Glutamatergic neuron (in vitro differentiated cells): ENCODE results near the gene SFXN1. TPM values are rescaled to one million over a fixed set of nuclear protein-coding genes. Genes with fewer than 3 reads are reported as not detected.

ENCODE experiments used
- DNase-seq: peaks from one replicate; pipeline ENCODE4 v3.0.0; 2022
- H3K27ac Mint-ChIP-seq: one replicate; pipeline ENCODE4 v1.8.0; 2020; ENCODE audit warnings: mild to moderate bottlenecking, mixed read lengths, inconsistent platforms; ENCODE audit not compliant: unreplicated experiment
- H3K27me3 Mint-ChIP-seq: one replicate; pipeline ENCODE4 v1.8.0; 2020; ENCODE audit warnings: mild to moderate bottlenecking, moderate library complexity, mixed read lengths, inconsistent platforms; ENCODE audit not compliant: unreplicated experiment
- H3K36me3 Mint-ChIP-seq: one replicate; pipeline ENCODE4 v1.8.0; 2020; ENCODE audit warnings: mild to moderate bottlenecking, mixed read lengths, inconsistent platforms; ENCODE audit not compliant: unreplicated experiment
- H3K4me1 Mint-ChIP-seq: one replicate; pipeline ENCODE4 v1.8.0; 2020; ENCODE audit warnings: mild to moderate bottlenecking, low read depth, mixed read lengths, inconsistent platforms; ENCODE audit not compliant: unreplicated experiment
- H3K4me3 Mint-ChIP-seq: one replicate; pipeline ENCODE4 v1.8.0; 2020; ENCODE audit warnings: mild to moderate bottlenecking, mixed read lengths, inconsistent platforms; ENCODE audit not compliant: unreplicated experiment
- H3K9me3 Mint-ChIP-seq: one replicate; pipeline ENCODE4 v1.8.0; 2020; ENCODE audit warnings: mild to moderate bottlenecking, moderate library complexity, mixed read lengths, inconsistent platforms; ENCODE audit not compliant: unreplicated experiment
- total RNA-seq: library from RNA; stranded (reverse); fragmentation: NEBNext Ultra II Directional; extraction: Animal tissue kit (Norgen Biotek cat#: 25700); gene quantifications from one replicate; pipeline ENCODE4 v1.2.1, GENCODE V29; 2021; ENCODE audit not compliant: unreplicated experiment
- TF ChIP-seq, protein P1 (sequence below): fragments of 200-600 bp; sonication (generic); IDR thresholded peaks from one replicate; pipeline ENCODE4 v1.5.0; 2021; ENCODE audit not compliant: partially characterized antibody, unreplicated experiment

The SFXN1 gene
- total RNA-seq, 1 donor from 2014 or later = 67.7 TPM

DNA sequence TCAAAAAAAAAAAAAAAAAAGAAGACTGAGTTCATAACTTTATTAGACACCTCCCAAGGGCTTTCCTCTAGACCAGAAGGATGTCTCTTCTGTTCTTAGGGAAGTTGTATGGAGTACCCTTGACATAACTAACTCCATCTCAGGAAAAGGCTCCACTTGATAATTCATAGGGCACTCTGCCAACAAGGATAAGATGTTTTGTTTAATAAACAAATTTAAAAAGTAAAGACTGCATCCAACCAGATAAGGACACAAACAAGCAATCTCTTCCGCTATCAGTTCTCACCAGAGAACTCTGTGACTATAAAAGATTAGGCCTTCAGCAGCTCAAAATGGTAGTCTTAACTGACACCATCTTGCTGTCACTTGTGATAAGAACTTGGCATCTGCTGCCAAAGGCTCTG lies 65.8 kb downstream of the SFXN1 start:
- H3K9me3 Mint-ChIP-seq = peaks cover 3% of the 10 kb centered on the region
- peaks cover 2% of the 10 kb centered on the region for H3K27me3 Mint-ChIP-seq
- H3K4me1 Mint-ChIP-seq = no peaks in the 10 kb centered on the region

DNA sequence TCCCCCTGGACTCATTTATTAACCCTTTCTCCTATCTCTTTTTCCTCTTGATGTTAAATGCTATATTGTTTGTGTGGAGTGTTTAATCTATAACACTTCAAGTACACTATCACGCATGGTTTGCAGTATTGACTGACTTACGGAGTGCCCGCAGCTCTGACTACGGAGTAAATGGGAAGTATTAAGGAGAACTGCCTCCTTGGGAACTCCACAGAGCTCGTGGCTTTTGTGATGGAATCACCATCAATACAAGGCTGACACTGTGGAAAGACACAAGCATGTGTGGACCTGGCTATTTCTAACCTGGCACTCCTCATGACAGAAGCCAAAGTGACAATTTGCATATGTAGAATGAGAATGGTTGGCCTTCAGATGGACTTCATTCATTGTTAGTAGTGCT lies 66.2 kb downstream of the SFXN1 start:
- no peak for DNase-seq

More for the DNA sequence above, 65.8 kb downstream of the SFXN1 start:
- no peak for DNase-seq
- Mint-ChIP-seq H3K4me3 (no peak overlapping the region), H3K36me3 (no peaks in the 10 kb centered on the region), H3K27ac (no peak overlapping the region)
- TF ChIP-seq, protein P1, sequence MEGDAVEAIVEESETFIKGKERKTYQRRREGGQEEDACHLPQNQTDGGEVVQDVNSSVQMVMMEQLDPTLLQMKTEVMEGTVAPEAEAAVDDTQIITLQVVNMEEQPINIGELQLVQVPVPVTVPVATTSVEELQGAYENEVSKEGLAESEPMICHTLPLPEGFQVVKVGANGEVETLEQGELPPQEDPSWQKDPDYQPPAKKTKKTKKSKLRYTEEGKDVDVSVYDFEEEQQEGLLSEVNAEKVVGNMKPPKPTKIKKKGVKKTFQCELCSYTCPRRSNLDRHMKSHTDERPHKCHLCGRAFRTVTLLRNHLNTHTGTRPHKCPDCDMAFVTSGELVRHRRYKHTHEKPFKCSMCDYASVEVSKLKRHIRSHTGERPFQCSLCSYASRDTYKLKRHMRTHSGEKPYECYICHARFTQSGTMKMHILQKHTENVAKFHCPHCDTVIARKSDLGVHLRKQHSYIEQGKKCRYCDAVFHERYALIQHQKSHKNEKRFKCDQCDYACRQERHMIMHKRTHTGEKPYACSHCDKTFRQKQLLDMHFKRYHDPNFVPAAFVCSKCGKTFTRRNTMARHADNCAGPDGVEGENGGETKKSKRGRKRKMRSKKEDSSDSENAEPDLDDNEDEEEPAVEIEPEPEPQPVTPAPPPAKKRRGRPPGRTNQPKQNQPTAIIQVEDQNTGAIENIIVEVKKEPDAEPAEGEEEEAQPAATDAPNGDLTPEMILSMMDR = no peak

DNA sequence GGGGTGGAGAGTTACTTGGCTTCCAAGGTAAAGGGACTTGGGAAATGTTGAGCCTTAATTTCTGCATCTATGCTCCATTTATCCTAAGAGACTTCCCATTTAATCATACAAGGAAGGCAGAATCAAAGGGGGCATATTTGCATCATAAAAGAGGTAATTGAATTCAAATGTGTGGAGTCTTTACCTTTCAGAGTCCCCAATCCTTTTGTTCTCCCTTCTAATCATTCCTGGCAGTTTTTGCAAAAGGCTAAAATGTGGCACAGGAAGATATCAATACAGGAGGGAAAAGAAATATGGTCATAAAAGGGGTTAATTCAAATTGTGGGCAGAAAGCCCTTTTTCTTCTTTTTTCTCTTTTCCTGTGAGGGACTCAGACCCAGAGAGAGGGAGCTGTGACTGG lies 69.5 kb downstream of the SFXN1 start:
- Mint-ChIP-seq H3K4me3 (no peak overlapping the region), H3K9me3 (peaks cover 3% of the 10 kb centered on the region), H3K4me1 (no peaks in the 10 kb centered on the region), H3K27me3 (peaks cover 2% of the 10 kb centered on the region), H3K27ac (no peak overlapping the region), H3K36me3 (no peaks in the 10 kb centered on the region)
- TF ChIP-seq, protein P1 = no peak
- DNase-seq = no peak

More for the DNA sequence above, 66.2 kb downstream of the SFXN1 start:
- H3K27ac Mint-ChIP-seq = no peak overlapping the region
- TF ChIP-seq, protein P1 = no peak
- no peaks in the 10 kb centered on the region for H3K4me1 Mint-ChIP-seq
- H3K36me3 Mint-ChIP-seq = no peaks in the 10 kb centered on the region
- peaks cover 2% of the 10 kb centered on the region for H3K27me3 Mint-ChIP-seq
- peaks cover 3% of the 10 kb centered on the region for H3K9me3 Mint-ChIP-seq
- H3K4me3 Mint-ChIP-seq = no peak overlapping the region

DNA sequence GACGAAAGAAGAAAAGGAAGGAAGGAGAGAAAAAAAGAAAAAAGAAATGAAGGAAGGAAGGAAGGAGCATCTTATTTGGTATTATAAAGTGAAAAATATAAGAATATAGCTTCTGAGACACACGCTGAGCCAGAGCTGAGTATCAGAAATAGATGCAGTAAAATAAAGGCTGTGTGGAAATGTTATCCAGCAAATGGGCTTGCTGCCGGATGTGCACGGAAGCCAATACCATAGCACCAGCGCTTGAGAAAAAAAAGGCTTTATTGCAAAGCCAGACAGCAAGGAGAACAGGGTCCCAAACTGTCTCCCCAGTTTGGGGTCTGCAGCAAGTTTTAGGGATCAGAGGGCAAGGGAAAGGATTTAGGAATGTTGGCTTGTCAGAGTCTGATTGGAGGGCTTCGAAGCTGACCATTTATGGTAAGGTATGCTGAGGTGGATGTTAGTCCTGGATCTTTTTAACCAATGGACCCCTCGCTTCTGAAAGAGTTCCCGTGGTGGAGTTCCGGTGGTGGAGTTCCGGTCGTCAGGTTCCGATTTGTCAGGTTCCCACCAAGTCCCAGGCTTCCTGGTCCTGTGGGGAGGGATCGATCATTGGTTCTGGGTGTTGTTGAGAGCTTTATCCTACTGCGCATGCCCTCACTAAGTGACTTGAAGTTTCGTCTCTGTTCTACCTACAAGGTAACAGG lies 70.4 kb downstream of the SFXN1 start:
- TF ChIP-seq, protein P1 = no peak
- H3K36me3 Mint-ChIP-seq = no peaks in the 10 kb centered on the region
- no peak overlapping the region for H3K4me3 Mint-ChIP-seq
- peaks cover 2% of the 10 kb centered on the region for H3K27me3 Mint-ChIP-seq
- H3K9me3 Mint-ChIP-seq = peaks cover 3% of the 10 kb centered on the region
- H3K4me1 Mint-ChIP-seq = no peaks in the 10 kb centered on the region
- no peak for DNase-seq
- H3K27ac Mint-ChIP-seq = no peak overlapping the region

DNA sequence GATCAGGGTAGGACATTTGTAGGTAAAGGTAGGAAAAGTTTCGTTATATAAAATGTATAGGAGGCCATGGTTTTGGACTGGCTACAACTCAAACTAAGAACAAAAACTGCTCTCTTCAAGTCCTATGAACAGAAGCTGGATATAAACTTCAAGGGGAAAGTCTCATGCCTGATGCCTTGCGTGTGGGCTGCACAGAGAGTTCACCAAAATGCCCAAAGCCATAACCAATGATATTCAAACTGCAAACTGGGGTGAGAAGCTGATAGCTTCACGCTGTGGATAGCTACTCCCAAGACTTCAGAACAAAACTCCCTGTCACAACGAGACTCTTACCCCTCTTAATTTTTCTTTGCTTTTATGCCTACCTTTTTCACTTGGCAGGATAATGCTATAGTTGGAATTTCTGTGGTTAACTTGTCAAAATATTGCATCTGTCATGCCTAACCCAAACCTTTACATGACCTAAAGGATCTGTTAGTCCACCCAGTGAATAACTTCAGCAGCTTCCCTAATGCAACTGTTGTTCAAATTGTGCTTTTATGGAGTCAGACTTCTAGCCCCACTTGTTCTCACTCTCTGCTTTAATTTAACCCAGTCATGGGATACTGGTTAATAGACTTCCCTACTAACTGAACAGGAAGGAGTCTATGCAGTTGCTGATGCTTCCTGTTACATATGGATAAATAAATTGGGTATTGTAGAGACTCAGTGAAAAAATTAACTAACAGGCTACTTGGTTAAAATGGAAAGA lies 71.9 kb downstream of the SFXN1 start:
- Mint-ChIP-seq H3K36me3 (no peaks in the 10 kb centered on the region), H3K27me3 (peaks cover 2% of the 10 kb centered on the region), H3K4me3 (no peak overlapping the region), H3K4me1 (no peaks in the 10 kb centered on the region), H3K9me3 (peaks cover 3% of the 10 kb centered on the region), H3K27ac (no peak overlapping the region)
- TF ChIP-seq, protein P1 = no peak
- no peak for DNase-seq
